K562 (cell line): ENCODE measurements around the gene PABPC1L. TPM values are rescaled to one million over a fixed set of nuclear protein-coding genes. Genes with fewer than 3 reads are reported as not detected.

Experiments used
- ATAC-seq: fragments of 200-7000 bp; cut with Tn5 transposase; 3 replicates; pipeline ENCODE4 v1.9.1; 2020; ENCODE audit warnings: moderate library complexity
- BruUV-seq: library from RNA; stranded (reverse); fragments of 400-500 nt; replicated peaks from 2 replicates; lab custom pipeline; 2021; lab: Mats Ljungman, UMichigan
- CTCF ChIA-PET: fragments of 300-600 bp; formaldehyde crosslinking; extraction: SDS; loops from one replicate; lab custom pipeline; 2021; ENCODE audit warnings: low intra/inter-chr PET ratio; lab: Yijun Ruan, JAX
- POLR2A ChIA-PET: fragments of 300-600, 350-650 bp; sonication (Branson Sonifier 250); formaldehyde crosslinking; extraction: SDS; loops from one replicate; lab custom pipeline; 2021; ENCODE audit warnings: antibody characterized with exemption, inconsistent platforms; lab: Yijun Ruan, JAX
- DNase-seq, 4 experiments: peaks; one replicate each; pipeline versions ENCODE4 v3.0.0 to v3.0.0-alpha.2; 2011 to 2018; ENCODE audit warnings: low spot score in 3 of 4, mixed read lengths in 3 of 4; ENCODE audit errors: extremely low read depth in 1 of 4
- FAIRE-seq: peaks from 2 replicates; lab custom pipeline; 2011; peaks lifted over from hg19 to GRCh38; lab: Jason Lieb, UNC
- H2AFZ ChIP-seq: 2 replicates; pipeline ENCODE4 v1.6.0; 2011; ENCODE audit warnings: low read depth, low read length, control low read depth, inconsistent platforms
- H3K27ac ChIP-seq: fragments of 200-600 bp; 3 replicates; pipeline ENCODE4 v1.8.0; 2011; ENCODE audit warnings: low read depth, mild to moderate bottlenecking, control low read depth, inconsistent platforms, low read length, moderate library complexity, mixed read lengths; ENCODE audit errors: extremely low read depth
- H3K27me3 ChIP-seq, 2 experiments: fragments of 300-600 bp in 1 of 2; 2 replicates in 1 of 2; 3 replicates in 1 of 2; pipeline versions ENCODE4 v1.6.0 to v1.8.0; 2011; ENCODE audit warnings: inconsistent platforms in 2 of 2, low read length in 2 of 2, mild to moderate bottlenecking in 1 of 2, mixed read lengths in 1 of 2, moderate library complexity in 1 of 2; ENCODE audit not compliant: control insufficient read depth in 2 of 2, insufficient read depth in 2 of 2
- H3K36me3 ChIP-seq: fragments of 300-600 bp; 3 replicates; pipeline ENCODE4 v1.8.0; 2011; ENCODE audit warnings: mild to moderate bottlenecking, low read length, inconsistent platforms; ENCODE audit not compliant: control insufficient read depth, insufficient read depth
- H3K4me1 ChIP-seq, 2 experiments: fragments of 200-600 bp in 1 of 2; replicated peaks in 1 of 2; 2 replicates in 1 of 2; 3 replicates in 1 of 2; pipeline versions ENCODE4 v1.5.1 to v1.8.0; 2011; ENCODE audit warnings: inconsistent platforms in 2 of 2, low read length in 2 of 2, mild to moderate bottlenecking in 1 of 2, mixed read lengths in 1 of 2, moderate library complexity in 1 of 2; ENCODE audit not compliant: control insufficient read depth in 2 of 2, insufficient read depth in 2 of 2
- H3K4me2 ChIP-seq: 2 replicates; pipeline ENCODE4 v1.6.1; 2011; ENCODE audit warnings: low read length, control low read depth, inconsistent platforms, mixed read lengths; ENCODE audit not compliant: insufficient read depth
- H3K4me3 ChIP-seq: fragments of 200-600 bp; sonication (generic), shearing (Covaris generic); 2 replicates; pipeline ENCODE4 v1.5.1; 2016; ENCODE audit warnings: control low read depth, inconsistent platforms
- H3K79me2 ChIP-seq: fragments of 200-600 bp; 3 replicates; pipeline ENCODE4 v1.8.0; 2011; ENCODE audit warnings: low read length, inconsistent platforms; ENCODE audit not compliant: control insufficient read depth, insufficient read depth
- H3K9ac ChIP-seq, 2 experiments: 2 replicates each; pipeline versions ENCODE4 v1.6.0 to v1.6.1; 2011; ENCODE audit warnings: low read depth in 2 of 2, low read length in 2 of 2, control low read depth in 1 of 2, inconsistent platforms in 1 of 2, mild to moderate bottlenecking in 1 of 2, mixed read lengths in 1 of 2; ENCODE audit not compliant: insufficient read depth in 1 of 2
- H3K9me1 ChIP-seq: one replicate; pipeline ENCODE4 v1.6.0; 2011; ENCODE audit warnings: inconsistent platforms, mild to moderate bottlenecking, low read length, moderate library complexity; ENCODE audit not compliant: control insufficient read depth, insufficient read depth
- H3K9me3 ChIP-seq: replicated peaks from 2 replicates; pipeline ENCODE4 v1.5.1; 2011; ENCODE audit warnings: low read depth, low read length, inconsistent platforms; ENCODE audit not compliant: control insufficient read depth, insufficient read depth
- H4K20me1 ChIP-seq: replicated peaks from 2 replicates; pipeline ENCODE4 v1.6.1; 2011; ENCODE audit warnings: low read length, inconsistent platforms, mixed read lengths; ENCODE audit not compliant: control insufficient read depth, insufficient read depth
- HNRNPK ChIP-seq: fragments of 200-400 bp; formaldehyde crosslinking; IDR thresholded peaks from one replicate; pipeline ENCODE4 v1.6.1; 2018; ENCODE audit warnings: mild to moderate bottlenecking, low read depth, low read length; ENCODE audit not compliant: poor library complexity, severe bottlenecking
- RFX1 ChIP-seq: fragments of 450-650 bp; IDR thresholded peaks from 2 replicates; pipeline ENCODE4 v1.6.1; 2016; ENCODE audit warnings: mild to moderate bottlenecking, moderate library complexity
- RREB1 ChIP-seq: fragments of 250-450 bp; sonication (Bioruptor Pico); IDR thresholded peaks from 2 replicates; pipeline ENCODE4 v1.4.0; 2020
- SPI1 ChIP-seq: IDR thresholded peaks from 2 replicates; pipeline ENCODE4 v1.6.1; 2011; ENCODE audit warnings: low read depth, low read length, control low read depth, borderline replicate concordance
- ZNF274 ChIP-seq: IDR thresholded peaks from 2 replicates; pipeline ENCODE4 v1.6.1; 2011; ENCODE audit warnings: low read depth, mild to moderate bottlenecking, low read length, moderate library complexity, borderline replicate concordance
- ZNF280A ChIP-seq: fragments of 450-650 bp; IDR thresholded peaks from 2 replicates; pipeline ENCODE4 v1.6.1; 2018; ENCODE audit warnings: mild to moderate bottlenecking, low read depth; ENCODE audit not compliant: partially characterized antibody
- ZNF316 ChIP-seq: fragments of 450-650 bp; IDR thresholded peaks from 2 replicates; pipeline ENCODE4 v1.6.1; 2016
- WGBS: fragments of 100-300 bp; shearing (Covaris generic); methylation state at CpG from one replicate; pipeline ENCODE4 v1.1.6; 2016; ENCODE audit warnings: low coverage, mixed read lengths; ENCODE audit not compliant: insufficient coverage; ENCODE audit errors: missing lambda C conversion rate; 5-methylcytosine and 5-hydroxymethylcytosine counted together
- in situ Hi-C: fragments of 300-500 bp; cut with MboI; formaldehyde crosslinking; loops from 4 replicates; pipeline ENCODE4 v1.15.0; 2018; ENCODE audit warnings: inconsistent platforms, mixed read lengths
- intact Hi-C: fragments of 100-400 bp; cut with micrococcal nuclease; formaldehyde crosslinking; loops from 2 replicates; pipeline ENCODE4 v1.14.2; 2022
- polyA plus RNA-seq, 8 experiments: library from polyadenylated mRNA; depleted of rRNA in 4 of 8; stranded (reverse) in 5 of 8; unstranded in 3 of 8; fragments of >200 nt; fragmentation: Nextera tagmentation in 2 of 8; fragmentation: Illumina TruSeq in 1 of 8; extraction: Ambion mirVana in 2 of 8; extraction: Trizol in 1 of 8; gene quantifications; 2 replicates each; pipeline versions ENCODE4 v1.2.1 to v1.2.3, GENCODE V29; 2011 to 2014; ENCODE audit warnings: inconsistent platforms in 1 of 8, missing spikeins in 1 of 8
- total RNA-seq, 7 experiments: library from RNA; depleted of rRNA in 6 of 7; stranded (reverse); fragments of >200 nt in 6 of 7; fragmentation: Illumina TruSeq in 2 of 7; extraction: Trizol in 2 of 7; gene quantifications; 2 replicates each; pipeline versions ENCODE4 v1.2.1 to v1.2.3, GENCODE V29; 2011 to 2021; ENCODE audit warnings: low replicate concordance in 1 of 7

PABPC1L gene
- total and polyA plus RNA-seq, 9 of the 15 experiments (the other 6 are each of a cell fraction or from before 2014, with no cell fraction given): 6.0 to 90.3 (median 15.8) TPM

- in situ Hi-C loops (no loop called here), intact Hi-C loops (no loop called here)
- Histone ChIP-seq H4K20me1 (peaks cover 13% of the 10 kb centered on the region), H3K79me2 (no peaks in the 10 kb centered on the region), H3K9ac (no peak overlapping the region), H3K36me3 (peaks cover 93% of the 10 kb centered on the region), H3K9me1 (no peaks in the 10 kb centered on the region), H3K4me1 (no peaks in the 10 kb centered on the region), H2AFZ (no peak overlapping the region), H3K9me3 (no peaks in the 10 kb centered on the region), H3K27ac (no peak overlapping the region), H3K27me3 (no peaks in the 10 kb centered on the region), H3K4me3 (no peak overlapping the region), H3K4me2 (no peak overlapping the region)
- DNase-seq (no peak), FAIRE-seq (no peak), ATAC-seq (no peak)
- no TSS peak for BruUV-seq
- peak; percentile 47; the same call in 1 of the 2 replicates for TF ChIP-seq ZNF316
- no peak for TF ChIP-seq ZNF280A
- ChIA-PET CTCF (interaction anchor here (0.6 kb wide), 1 partner anchor 46 kb away, joined by 5 read pairs; no protein-coding TSS in a partner anchor), POLR2A (interaction anchor here (1.1 to 4.6 kb wide), 4 partner anchors 9 to 17 kb away, joined by 4 to 36 read pairs (median 14); partner anchors contain the start of gene TOMM34)
- 80% methylated on average over 4 of the region's 4 CpGs for WGBS
Measured at GRCh38 chr20:44943828-44944227, 34.0 kb downstream of the PABPC1L start.

- H3K9me1 ChIP-seq: no peaks in the 10 kb centered on the region
- H3K36me3 ChIP-seq: peaks cover 97% of the 10 kb centered on the region
- DNase-seq (no peak), ATAC-seq (no peak), FAIRE-seq (no peak)
- BruUV-seq: no TSS peak
- H4K20me1 ChIP-seq: peaks cover 13% of the 10 kb centered on the region
- ChIA-PET POLR2A (interaction anchor here (0.6 to 2.0 kb wide), 3 partner anchors 15 to 337 kb away, joined by 4 to 6 read pairs (median 5); partner anchors contain the start of gene TOMM34), CTCF (no interaction called here)
- H3K27ac ChIP-seq: no peak overlapping the region
- H3K4me2 ChIP-seq: no peak overlapping the region
- H2AFZ ChIP-seq: no peak overlapping the region
- no peaks in the 10 kb centered on the region for H3K79me2 ChIP-seq
- intact Hi-C loops (no loop called here), in situ Hi-C loops (no loop called here)
- H3K9me3 ChIP-seq: no peaks in the 10 kb centered on the region
- WGBS: 87% methylated on average over 6 of the region's 6 CpGs
- no peaks in the 10 kb centered on the region for H3K27me3 ChIP-seq
- no peaks in the 10 kb centered on the region for H3K4me1 ChIP-seq
- H3K4me3 ChIP-seq: no peak overlapping the region
- no peak overlapping the region for H3K9ac ChIP-seq
- TF ChIP-seq SPI1 (no peak), RFX1 (no peak), HNRNPK (no peak), RREB1 (no peak), ZNF274 (no peak)
Measured at GRCh38 chr20:44945261-44945660, 35.4 kb downstream of the PABPC1L start.
